Mucosa of gallbladder (tissue), 1 donor: ENCODE results near the gene PROS1. TPM values are rescaled to one million over a fixed set of nuclear protein-coding genes. Genes with fewer than 3 reads are reported as not detected.
"Not testable (repeated sequence)": the region's sequence is repeated elsewhere in the genome, so short reads cannot be mapped to it uniquely, and the experiment has no call there.

Source experiments
- DNase-seq: peaks from one replicate; pipeline ENCODE4 v3.0.0-alpha.2; 2020; ENCODE audit warnings: low spot score
- total RNA-seq: library from RNA; stranded (reverse); gene quantifications from one replicate; pipeline ENCODE4 v1.2.1, GENCODE V29; 2021
- donor health status: DM: no; HTN: no; CAD: no.

PROS1 gene
- total RNA-seq, 1 donor from 2014 or later = 39.0 TPM

DNA sequence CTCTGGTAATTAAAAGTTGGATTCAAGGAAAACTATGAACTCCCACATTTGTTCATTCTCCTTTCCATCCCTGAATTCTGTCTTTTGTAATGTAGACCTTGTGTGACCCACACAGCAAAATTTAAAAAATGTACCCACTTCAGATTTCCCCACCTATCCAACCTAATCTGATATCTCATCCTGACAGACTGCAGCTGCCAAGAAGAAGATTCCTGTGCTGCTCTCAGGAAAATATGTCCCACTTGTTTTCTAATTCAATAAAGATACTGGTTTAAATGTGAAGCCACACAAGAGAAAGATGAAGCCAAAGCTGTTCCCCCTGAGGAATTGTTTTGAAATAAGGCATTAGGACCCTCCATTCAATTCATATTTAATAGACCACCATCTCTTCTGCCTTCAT, 100.3 kb downstream of the PROS1 start:
- not testable (repeated sequence) for DNase-seq

DNA sequence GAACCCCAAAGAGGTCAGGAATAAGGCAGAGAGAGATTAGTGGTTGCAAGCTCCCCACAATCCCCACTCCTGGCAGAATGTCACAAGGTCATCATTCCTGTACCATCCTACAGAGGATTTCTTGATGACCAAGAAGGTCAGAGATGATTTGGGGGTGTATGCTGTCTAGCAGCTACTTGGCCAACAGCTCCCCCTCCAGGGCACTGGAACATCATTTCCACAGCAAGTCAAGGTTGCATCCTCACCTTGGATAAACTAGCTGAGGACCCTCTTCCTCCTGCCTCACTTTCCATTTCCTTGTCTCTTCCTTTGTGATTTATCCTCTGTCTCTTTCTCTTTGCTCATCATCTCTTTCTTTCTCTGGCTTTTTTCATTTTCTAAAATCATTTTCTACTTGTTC, 106.3 kb downstream of the PROS1 start:
- DNase-seq = no peak

DNA sequence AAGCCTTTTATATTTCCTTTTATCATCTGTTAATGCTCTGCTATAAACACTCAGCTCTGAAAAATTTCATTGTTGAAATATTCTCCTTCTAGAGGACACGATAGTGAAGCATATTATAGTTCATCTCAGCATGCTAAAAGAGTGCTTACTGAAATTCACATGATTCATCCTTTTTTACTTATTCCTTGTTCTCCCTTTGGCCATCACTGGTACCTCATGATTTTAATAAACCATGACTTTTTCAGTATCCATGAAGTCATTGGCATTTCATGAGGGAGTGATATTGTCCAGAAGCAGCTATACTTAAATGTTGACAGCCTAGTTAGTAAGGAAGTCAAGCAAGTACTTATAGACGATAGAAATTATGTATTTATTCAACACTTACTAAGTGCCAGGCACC, 112.7 kb downstream of the PROS1 start:
- DNase-seq = no peak

DNA sequence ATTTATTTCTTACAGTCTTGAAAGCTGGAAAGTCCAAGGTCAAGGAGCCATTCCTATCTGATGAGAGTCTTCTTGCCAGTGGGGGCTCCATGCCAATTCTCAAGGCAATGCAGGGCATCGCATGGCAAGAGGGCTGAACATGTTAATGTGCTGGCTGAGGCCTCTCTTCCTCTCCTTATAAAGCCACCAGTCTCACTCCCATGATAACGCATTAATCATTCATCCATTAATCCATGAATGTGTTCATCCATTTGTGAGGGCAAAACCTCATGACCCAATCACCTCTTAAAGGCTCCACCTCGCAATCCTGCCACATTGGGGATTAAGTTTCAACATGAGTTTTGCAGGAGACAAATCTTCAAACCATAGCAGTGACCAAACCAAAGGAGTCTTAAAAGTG, 118.3 kb downstream of the PROS1 start:
- no peak for DNase-seq

DNA sequence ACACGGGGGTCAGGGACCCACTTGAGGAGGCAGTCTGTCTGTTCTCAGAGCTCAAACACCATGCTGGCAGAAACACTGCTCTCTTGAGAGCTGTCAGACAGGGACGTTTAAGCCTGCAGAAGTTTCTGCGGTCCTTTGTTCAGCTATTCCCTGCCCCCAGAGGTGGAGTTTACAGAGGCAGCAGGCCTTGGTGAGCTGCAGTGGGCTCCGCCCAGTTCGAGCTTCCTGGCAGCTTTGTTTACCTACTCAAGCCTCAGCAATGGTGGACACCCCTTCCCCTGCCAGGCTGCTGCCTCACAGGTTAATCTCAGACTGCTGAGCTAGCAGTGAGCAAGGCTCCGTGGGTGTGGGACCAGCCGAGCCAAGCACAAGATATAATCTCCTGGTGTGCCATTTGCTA, 121.5 kb downstream of the PROS1 start:
- DNase-seq = not testable (repeated sequence)

DNA sequence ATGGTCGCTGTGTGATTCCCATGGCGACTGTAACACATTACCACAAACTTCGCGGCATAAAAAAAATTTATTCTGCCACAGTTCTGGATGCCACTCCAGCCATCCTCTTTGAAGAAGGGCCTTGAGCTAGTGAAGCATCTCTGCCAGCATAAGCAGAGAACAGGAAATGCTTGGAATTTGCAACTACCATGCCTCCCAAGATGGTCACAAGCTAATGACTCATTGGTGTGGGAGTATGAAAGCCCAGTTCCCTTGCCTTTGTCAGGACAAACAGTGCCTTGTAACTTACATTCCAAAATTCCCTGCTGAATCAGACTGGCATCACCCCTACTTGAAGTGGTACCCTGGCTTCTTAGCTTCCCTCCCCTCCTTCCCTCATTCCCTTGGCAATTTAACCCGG, 129.7 kb downstream of the PROS1 start:
- no peak for DNase-seq

DNA sequence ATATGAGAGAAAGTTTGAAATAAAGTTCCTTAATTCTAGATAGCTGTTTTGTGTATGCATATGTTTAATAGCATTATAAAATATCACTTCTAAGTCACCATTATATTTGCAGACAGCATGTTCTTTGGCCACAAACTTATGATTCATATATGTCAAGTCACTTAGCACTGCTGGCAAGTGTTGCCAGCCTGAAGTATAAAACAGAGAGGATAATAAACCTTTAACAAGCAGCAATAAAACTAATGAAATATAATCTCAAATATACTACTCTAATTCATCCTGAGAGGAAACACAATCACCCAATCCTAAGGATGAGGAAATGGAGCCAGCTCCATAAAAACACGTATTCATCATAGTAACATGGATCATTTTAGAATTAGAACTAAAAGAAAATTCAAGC, 134.5 kb downstream of the PROS1 start:
- not testable (repeated sequence) for DNase-seq

Other genes with a start within 250 kb of the PROS1 start
- 16.3 TPM for gene ARL13B, start 6.3 kb upstream of the PROS1 start, total RNA-seq
- 4.7 TPM for gene STX19, start 54.7 kb upstream of the PROS1 start, total RNA-seq
- 8.5 TPM for gene DHFR2, start 89.0 kb upstream of the PROS1 start, total RNA-seq
- gene NSUN3, start 89.2 kb upstream of the PROS1 start, total RNA-seq = 14.2 TPM